Measurements from ENCODE around the gene PLAAT1.

Gene PLAAT1

GRCh38 chr3:193240850-193241706, at the start of gene PLAAT1:
Gene PLAAT1, plus strand, starts transcription at chr3:193241222. Its CDS starts 14,429 bp downstream, at chr3:193255651.
- peak in 1 of 2 donors; percentile 11 for DNase-seq (ENCODE audit: low read depth in 2 of 2)

- no peak for DNase-seq (ENCODE audit: low read depth in 2 of 2)
Observed at GRCh38 chr3:193194371-193194770, 46.7 kb upstream of the PLAAT1 start.

GRCh38 chr3:193196746-193197145, 44.3 kb upstream of the PLAAT1 start:
- no peak for DNase-seq (ENCODE audit: low read depth in 2 of 2)

GRCh38 chr3:193207290-193208273, 33.4 kb upstream of the PLAAT1 start:
- DNase-seq (ENCODE audit: low read depth in 2 of 2), result no peak

- DNase-seq (ENCODE audit: low read depth in 2 of 2), result no peak
Observed at GRCh38 chr3:193210618-193211017, 30.4 kb upstream of the PLAAT1 start.

- DNase-seq (ENCODE audit: low read depth in 2 of 2), result no peak
Observed at GRCh38 chr3:193211173-193211572, 29.8 kb upstream of the PLAAT1 start.

- no peak for DNase-seq (ENCODE audit: low read depth in 2 of 2)
Observed at GRCh38 chr3:193211984-193212383, 29.0 kb upstream of the PLAAT1 start.

- DNase-seq (ENCODE audit: low read depth in 2 of 2), result no peak
Observed at GRCh38 chr3:193212844-193213243, 28.2 kb upstream of the PLAAT1 start.

- no peak for DNase-seq (ENCODE audit: low read depth in 2 of 2)
Observed at GRCh38 chr3:193214445-193214844, 26.6 kb upstream of the PLAAT1 start.

- DNase-seq (ENCODE audit: low read depth in 2 of 2), result no peak
Observed at GRCh38 chr3:193225302-193226125, 15.5 kb upstream of the PLAAT1 start.

- no peak for DNase-seq (ENCODE audit: low read depth in 2 of 2)
Observed at GRCh38 chr3:193228206-193228605, 12.8 kb upstream of the PLAAT1 start.

GRCh38 chr3:193229851-193230420, 11.1 kb upstream of the PLAAT1 start:
- no peak for DNase-seq (ENCODE audit: low read depth in 2 of 2)

- no peak for DNase-seq (ENCODE audit: low read depth in 2 of 2)
Observed at GRCh38 chr3:193230610-193231009, 10.4 kb upstream of the PLAAT1 start.

GRCh38 chr3:193231201-193231600, 9.8 kb upstream of the PLAAT1 start:
- no peak for DNase-seq (ENCODE audit: low read depth in 2 of 2)

GRCh38 chr3:193236599-193236998, 4.4 kb upstream of the PLAAT1 start:
- DNase-seq (ENCODE audit: low read depth in 2 of 2), result no peak

GRCh38 chr3:193237030-193237429, 4.0 kb upstream of the PLAAT1 start:
- DNase-seq (ENCODE audit: low read depth in 2 of 2), result no peak

- no peak for DNase-seq (ENCODE audit: low read depth in 2 of 2)
Observed at GRCh38 chr3:193240436-193240849, 579 bp upstream of the PLAAT1 start.

GRCh38 chr3:193241716-193242115, 694 bp downstream of the PLAAT1 start:
- no peak for DNase-seq (ENCODE audit: low read depth in 2 of 2)

- DNase-seq (ENCODE audit: low read depth in 2 of 2), result no peak
Observed at GRCh38 chr3:193243571-193243970, 2.5 kb downstream of the PLAAT1 start.

- DNase-seq (ENCODE audit: low read depth in 2 of 2), result no peak
Observed at GRCh38 chr3:193248848-193249468, 7.9 kb downstream of the PLAAT1 start.

GRCh38 chr3:193250492-193250891, 9.5 kb downstream of the PLAAT1 start:
- no peak for DNase-seq (ENCODE audit: low read depth in 2 of 2)
